ENCODE measurements around the gene CDC42BPB.

CDC42BPB gene

DNA sequence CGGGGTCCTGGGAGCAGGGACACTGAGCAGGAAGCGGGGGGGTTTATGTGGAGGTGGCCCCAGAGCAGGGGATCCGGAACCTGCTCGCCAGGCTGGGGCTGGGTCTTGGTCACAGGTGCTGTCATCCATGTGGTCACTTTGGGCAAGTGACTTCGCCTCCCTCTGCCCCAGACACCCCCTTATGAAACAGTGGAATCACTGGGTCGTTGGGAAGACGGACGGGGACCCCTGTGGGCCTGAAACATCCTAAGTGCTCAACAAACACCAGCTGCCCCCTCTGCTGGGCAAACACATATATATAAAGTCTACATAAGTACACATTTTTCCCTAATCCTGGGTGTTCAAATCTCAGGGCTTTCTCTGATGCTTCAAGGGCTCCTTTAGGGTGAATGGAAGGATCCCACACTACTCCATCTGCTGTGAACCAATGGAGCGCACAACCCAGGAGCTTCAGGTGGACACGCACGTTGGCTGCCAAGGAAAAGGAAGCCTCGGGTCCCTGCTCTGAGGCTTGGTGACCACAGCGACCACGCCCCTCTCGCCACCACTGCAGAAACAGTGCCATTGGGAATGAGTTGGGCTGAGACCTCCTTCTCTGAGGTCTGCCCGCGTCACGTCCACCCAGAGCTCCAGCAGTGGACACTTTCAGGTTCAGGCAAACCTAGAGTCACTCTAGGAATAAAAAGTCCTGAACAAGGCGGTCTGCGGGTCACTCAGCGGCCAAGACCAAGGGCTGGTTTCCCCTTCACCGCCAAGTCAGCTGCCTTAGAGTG, 54.6 kb downstream of the CDC42BPB start:
- Histone ChIP-seq H3K27me3 (ENCODE audit: insufficient read depth, low read length) (no peaks in the 10 kb centered on the region), H3K4me1 (ENCODE audit: control insufficient read depth, insufficient read depth, low read length, unreplicated experiment) (peaks cover 7% of the 10 kb centered on the region), H3K79me2 (ENCODE audit: control insufficient read depth, insufficient read depth, low read length, unreplicated experiment) (peaks cover 14% of the 10 kb centered on the region), H3K4me3 (ENCODE audit: low read depth, low read length) (no peak overlapping the region), H3K27ac (ENCODE audit: low read depth, low read length) (no peak overlapping the region), H3K36me3 (ENCODE audit: insufficient read depth, low read length) (peaks cover 5% of the 10 kb centered on the region; the same call in 1 of the 2 replicates), H2AFZ (ENCODE audit: low read length, unreplicated experiment) (no peak overlapping the region)

DNA sequence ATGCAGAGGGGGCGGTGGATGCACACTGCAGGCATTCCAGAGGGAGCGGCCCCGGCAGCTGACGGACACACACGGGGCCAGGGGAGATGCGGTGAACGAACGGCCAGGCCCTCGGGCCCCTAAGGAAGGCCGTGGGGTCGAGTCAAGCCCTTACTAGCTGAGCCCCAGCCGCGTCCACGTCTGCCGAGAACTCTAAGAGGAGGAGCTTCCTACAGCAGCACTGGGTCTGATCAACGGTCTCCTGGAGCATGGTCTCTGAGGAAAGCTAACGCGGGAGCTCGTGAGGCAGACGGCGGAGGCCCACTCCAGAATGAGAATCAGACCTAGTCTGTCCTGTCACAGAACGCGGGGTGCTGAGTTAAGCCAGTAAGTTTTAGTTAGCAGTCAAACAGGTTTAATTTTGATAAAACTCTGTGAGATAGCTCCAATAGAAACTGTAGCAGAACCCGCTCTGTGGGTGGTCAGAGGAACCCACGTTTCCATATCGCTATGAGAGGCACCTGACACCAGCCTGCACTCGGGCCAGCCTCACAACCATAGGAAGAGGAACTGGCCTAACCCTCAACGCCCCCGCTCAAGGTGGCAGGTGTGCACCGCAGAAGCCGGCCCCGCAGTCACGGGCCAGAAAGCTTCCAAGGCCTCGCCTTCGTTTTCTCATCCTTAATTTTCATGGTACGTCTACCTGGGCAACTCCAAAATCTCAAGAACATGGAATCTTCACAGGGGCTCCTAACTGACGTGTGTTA, 55.5 kb downstream of the CDC42BPB start:
- H2AFZ ChIP-seq (ENCODE audit: low read length, unreplicated experiment), result no peak overlapping the region
- H3K79me2 ChIP-seq (ENCODE audit: control insufficient read depth, insufficient read depth, low read length, unreplicated experiment), result peaks cover 17% of the 10 kb centered on the region

DNA sequence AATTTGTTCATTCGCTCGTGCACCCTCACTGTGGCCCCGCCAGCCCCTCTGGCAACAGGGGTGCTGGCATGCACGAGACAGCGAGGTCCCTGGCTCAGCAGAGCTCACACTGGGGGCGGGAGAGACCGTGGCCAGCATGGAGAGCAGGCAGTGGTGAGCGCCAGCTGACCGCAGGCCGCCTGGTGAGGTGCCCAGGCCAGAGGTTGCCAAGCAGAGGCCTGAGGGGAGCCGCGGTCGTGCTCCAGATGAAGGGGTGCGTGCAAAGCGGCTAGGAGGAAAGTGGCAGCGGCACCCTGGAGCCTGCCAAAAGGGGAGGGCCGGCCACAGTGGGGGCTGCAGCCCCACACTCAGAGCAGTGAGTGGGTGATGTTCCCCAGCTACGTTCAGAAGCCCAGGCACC, 56.1 kb downstream of the CDC42BPB start:
- H3K4me3 ChIP-seq (ENCODE audit: low read depth, low read length), result no peak overlapping the region
- H3K79me2 ChIP-seq (ENCODE audit: control insufficient read depth, insufficient read depth, low read length, unreplicated experiment), result peaks cover 17% of the 10 kb centered on the region
- H3K36me3 ChIP-seq (ENCODE audit: insufficient read depth, low read length), result 0 out of 2 replicates have a peak, but pooled peaks cover 4% of the 10 kb centered on the region
- H2AFZ ChIP-seq (ENCODE audit: low read length, unreplicated experiment), result no peak overlapping the region
- H3K27ac ChIP-seq (ENCODE audit: low read depth, low read length), result no peak overlapping the region
- H3K4me1 ChIP-seq (ENCODE audit: control insufficient read depth, insufficient read depth, low read length, unreplicated experiment), result peaks cover 7% of the 10 kb centered on the region
- H3K27me3 ChIP-seq (ENCODE audit: insufficient read depth, low read length), result no peaks in the 10 kb centered on the region

More for the DNA sequence above, 55.5 kb downstream of the CDC42BPB start:
- Histone ChIP-seq H3K36me3 (ENCODE audit: insufficient read depth, low read length) (0 out of 2 replicates have a peak, but pooled peaks cover 4% of the 10 kb centered on the region), H3K4me3 (ENCODE audit: low read depth, low read length) (no peak overlapping the region), H3K27me3 (ENCODE audit: insufficient read depth, low read length) (no peaks in the 10 kb centered on the region), H3K4me1 (ENCODE audit: control insufficient read depth, insufficient read depth, low read length, unreplicated experiment) (peaks cover 7% of the 10 kb centered on the region), H3K27ac (ENCODE audit: low read depth, low read length) (no peak overlapping the region)

DNA sequence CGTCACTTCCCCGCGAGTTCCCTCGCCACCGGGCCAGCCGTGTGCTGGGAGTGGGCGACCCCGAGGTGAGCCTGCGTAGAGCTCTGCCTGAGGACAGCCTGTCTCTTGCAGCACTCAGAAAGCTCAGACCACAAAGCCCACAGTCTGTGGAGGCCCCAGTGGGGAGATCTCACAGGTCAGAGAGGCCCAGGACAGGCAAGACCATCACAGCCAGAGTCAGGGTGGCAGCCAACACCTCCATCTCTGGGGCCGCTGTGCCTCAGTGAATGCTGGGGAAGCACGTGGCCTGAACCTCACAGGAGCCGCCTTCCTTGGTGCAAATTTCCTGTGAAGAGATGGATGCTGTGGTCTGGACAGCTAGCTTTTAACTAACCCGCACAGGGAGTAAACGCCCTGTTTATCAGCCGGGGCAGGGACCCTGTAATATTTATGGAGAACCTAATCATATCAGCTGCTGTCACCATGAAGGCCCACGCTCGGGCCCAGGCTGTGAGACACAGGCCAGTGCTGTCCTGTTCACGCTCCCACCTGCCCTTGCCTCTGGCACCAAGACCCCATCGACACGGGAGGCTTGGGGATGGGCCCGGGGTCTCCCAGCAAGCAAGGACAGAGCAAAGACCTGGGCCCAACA, 56.9 kb downstream of the CDC42BPB start:
- H3K4me1 ChIP-seq (ENCODE audit: control insufficient read depth, insufficient read depth, low read length, unreplicated experiment), result peaks cover 7% of the 10 kb centered on the region

DNA sequence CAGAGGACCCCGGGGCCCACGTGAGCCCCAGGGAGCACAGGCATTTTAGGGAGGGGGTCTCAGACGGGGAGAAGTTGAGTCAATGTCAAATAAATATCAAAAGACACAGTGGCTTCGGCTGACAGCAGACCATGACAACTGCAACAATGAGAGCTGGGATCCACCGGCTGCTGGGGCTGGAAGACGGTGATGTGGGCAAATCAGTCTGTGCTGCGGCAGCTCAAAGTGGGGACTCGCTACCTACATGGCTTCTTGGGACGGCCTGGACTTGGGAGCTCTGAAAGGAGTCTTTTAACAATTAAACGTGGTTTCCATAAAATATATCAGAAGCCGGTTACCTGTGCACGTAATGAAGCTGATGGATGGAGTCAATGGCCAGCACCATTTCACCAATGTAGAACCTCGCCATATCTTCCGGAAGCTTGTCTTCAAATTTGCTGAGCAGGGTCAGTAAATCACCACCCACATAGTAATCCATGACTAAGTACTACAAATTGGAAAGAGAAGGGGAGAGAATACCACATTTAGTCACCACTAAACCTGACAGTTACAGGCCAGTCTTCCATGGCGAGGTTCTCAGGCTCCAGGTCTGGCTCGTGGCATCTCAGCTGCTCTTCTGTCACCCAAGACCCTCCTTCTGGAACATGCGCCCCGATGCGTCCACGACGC, 58.0 kb downstream of the CDC42BPB start:
- Histone ChIP-seq H3K27me3 (ENCODE audit: insufficient read depth, low read length) (no peaks in the 10 kb centered on the region), H3K36me3 (ENCODE audit: insufficient read depth, low read length) (0 out of 2 replicates have a peak, but pooled peaks cover 4% of the 10 kb centered on the region), H3K79me2 (ENCODE audit: control insufficient read depth, insufficient read depth, low read length, unreplicated experiment) (peaks cover 7% of the 10 kb centered on the region), H2AFZ (ENCODE audit: low read length, unreplicated experiment) (no peak overlapping the region), H3K4me1 (ENCODE audit: control insufficient read depth, insufficient read depth, low read length, unreplicated experiment) (peaks cover 7% of the 10 kb centered on the region), H3K4me3 (ENCODE audit: low read depth, low read length) (no peak overlapping the region), H3K27ac (ENCODE audit: low read depth, low read length) (no peak overlapping the region)

More for the DNA sequence above, 56.9 kb downstream of the CDC42BPB start:
- H3K36me3 ChIP-seq (ENCODE audit: insufficient read depth, low read length), result 0 out of 2 replicates have a peak, but pooled peaks cover 4% of the 10 kb centered on the region
- no peak overlapping the region for H3K27ac ChIP-seq (ENCODE audit: low read depth, low read length)
- H3K79me2 ChIP-seq (ENCODE audit: control insufficient read depth, insufficient read depth, low read length, unreplicated experiment), result peaks cover 12% of the 10 kb centered on the region
- no peaks in the 10 kb centered on the region for H3K27me3 ChIP-seq (ENCODE audit: insufficient read depth, low read length)
- H3K4me3 ChIP-seq (ENCODE audit: low read depth, low read length), result no peak overlapping the region
- no peak overlapping the region for H2AFZ ChIP-seq (ENCODE audit: low read length, unreplicated experiment)

DNA sequence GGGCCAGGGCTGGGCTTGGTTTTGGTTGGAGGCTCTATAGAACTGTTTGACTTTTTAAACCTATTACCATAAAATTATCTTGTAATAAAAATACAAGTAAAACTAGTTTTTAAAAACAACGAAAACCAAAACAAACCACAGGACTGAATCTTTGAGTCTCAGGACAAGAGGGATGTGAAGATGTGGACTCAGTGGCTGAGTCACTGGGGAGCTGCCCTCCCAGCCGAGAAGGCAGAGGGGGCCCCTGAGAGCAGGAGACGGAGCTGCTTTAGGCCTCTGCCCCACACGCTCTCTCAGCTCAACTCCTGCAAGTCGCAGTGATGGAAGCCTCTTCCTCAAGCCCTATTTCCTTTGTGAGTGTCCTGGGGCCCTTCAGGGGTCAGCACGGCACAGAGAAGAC, 59.0 kb downstream of the CDC42BPB start:
- Histone ChIP-seq H2AFZ (ENCODE audit: low read length, unreplicated experiment) (no peak overlapping the region), H3K4me1 (ENCODE audit: control insufficient read depth, insufficient read depth, low read length, unreplicated experiment) (peaks cover 15% of the 10 kb centered on the region), H3K27ac (ENCODE audit: low read depth, low read length) (peak overlapping the region; percentile 1; the same call in 1 of the 2 replicates), H3K36me3 (ENCODE audit: insufficient read depth, low read length) (0 out of 2 replicates have a peak, but pooled peaks cover 4% of the 10 kb centered on the region), H3K27me3 (ENCODE audit: insufficient read depth, low read length) (no peaks in the 10 kb centered on the region), H3K4me3 (ENCODE audit: low read depth, low read length) (no peak overlapping the region), H3K79me2 (ENCODE audit: control insufficient read depth, insufficient read depth, low read length, unreplicated experiment) (peaks cover 7% of the 10 kb centered on the region)

DNA sequence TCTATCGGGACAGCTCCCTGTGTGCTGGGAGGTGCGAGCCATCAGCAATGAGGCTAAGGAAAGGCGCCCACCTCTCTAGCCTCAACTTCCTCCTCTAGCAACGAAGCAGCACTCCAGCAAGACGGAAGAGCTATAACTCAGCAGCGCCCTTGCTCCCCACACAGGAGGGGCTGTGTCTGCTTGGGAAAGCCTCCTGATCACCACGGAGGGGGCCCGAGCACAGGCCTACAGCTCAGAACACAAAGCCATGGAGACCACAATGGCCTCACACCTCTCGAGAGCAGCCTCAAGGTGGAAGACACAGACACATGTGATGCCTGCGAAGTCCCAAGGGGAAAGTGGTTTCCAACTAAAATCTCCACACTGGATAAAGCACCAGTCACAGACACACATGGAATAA, 60.4 kb downstream of the CDC42BPB start:
- Histone ChIP-seq H3K79me2 (ENCODE audit: control insufficient read depth, insufficient read depth, low read length, unreplicated experiment) (peaks cover 6% of the 10 kb centered on the region), H3K36me3 (ENCODE audit: insufficient read depth, low read length) (peaks cover 9% of the 10 kb centered on the region; the same call in 1 of the 2 replicates), H3K4me3 (ENCODE audit: low read depth, low read length) (no peak overlapping the region), H3K27me3 (ENCODE audit: insufficient read depth, low read length) (no peaks in the 10 kb centered on the region), H3K4me1 (ENCODE audit: control insufficient read depth, insufficient read depth, low read length, unreplicated experiment) (peaks cover 19% of the 10 kb centered on the region), H2AFZ (ENCODE audit: low read length, unreplicated experiment) (no peak overlapping the region), H3K27ac (ENCODE audit: low read depth, low read length) (no peak overlapping the region)

DNA sequence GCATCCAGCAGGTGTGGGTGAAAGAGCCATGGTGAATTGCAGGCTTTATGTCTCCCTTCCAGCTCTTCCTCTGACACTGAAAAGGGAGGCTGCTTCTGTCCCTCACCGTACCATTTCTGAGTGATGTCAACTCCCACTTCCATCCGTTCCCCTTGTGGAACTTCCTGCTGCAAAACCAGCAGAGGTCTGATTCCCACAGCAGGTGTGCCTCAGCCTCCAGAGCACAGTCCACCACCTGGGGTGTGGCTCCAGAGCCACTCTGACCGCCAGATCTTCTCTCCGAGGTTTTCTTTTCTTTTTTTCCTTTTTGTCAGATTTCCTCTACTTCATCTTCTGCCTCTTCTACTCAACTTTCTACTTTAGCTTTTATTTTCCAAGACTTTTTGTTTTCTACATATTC, 62.7 kb downstream of the CDC42BPB start:
- no peaks in the 10 kb centered on the region for H3K27me3 ChIP-seq (ENCODE audit: insufficient read depth, low read length)
- no peak overlapping the region for H3K27ac ChIP-seq (ENCODE audit: low read depth, low read length)
- H3K79me2 ChIP-seq (ENCODE audit: control insufficient read depth, insufficient read depth, low read length, unreplicated experiment), result peaks cover 6% of the 10 kb centered on the region
- no peak overlapping the region for H2AFZ ChIP-seq (ENCODE audit: low read length, unreplicated experiment)
- peaks cover 19% of the 10 kb centered on the region for H3K4me1 ChIP-seq (ENCODE audit: control insufficient read depth, insufficient read depth, low read length, unreplicated experiment)
- H3K36me3 ChIP-seq (ENCODE audit: insufficient read depth, low read length), result peaks cover 28% of the 10 kb centered on the region
- no peak overlapping the region for H3K4me3 ChIP-seq (ENCODE audit: low read depth, low read length)

DNA sequence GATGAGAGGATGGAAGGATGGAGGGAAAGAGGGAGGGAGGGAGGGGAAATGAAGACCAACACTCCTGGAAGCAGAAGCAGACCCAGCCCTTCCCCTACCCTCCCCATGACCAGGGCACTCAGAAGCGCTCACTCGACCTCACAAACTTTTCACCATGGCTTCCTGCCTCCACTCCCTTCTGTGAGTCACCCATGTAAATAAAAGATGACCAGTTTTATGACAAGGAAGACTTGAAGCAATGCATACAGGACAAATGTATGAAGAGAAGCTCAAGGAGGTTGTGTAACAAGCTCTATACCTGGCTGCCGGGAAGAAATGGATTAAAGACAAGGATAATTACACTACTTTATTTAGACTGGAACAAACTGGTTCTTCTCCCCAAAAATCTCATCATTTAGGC, 63.8 kb downstream of the CDC42BPB start:
- H3K4me1 ChIP-seq (ENCODE audit: control insufficient read depth, insufficient read depth, low read length, unreplicated experiment), result peaks cover 14% of the 10 kb centered on the region
- peak overlapping the region; percentile 35; the same call in 1 of the 2 replicates for H3K27ac ChIP-seq (ENCODE audit: low read depth, low read length)
- H3K79me2 ChIP-seq (ENCODE audit: control insufficient read depth, insufficient read depth, low read length, unreplicated experiment), result peaks cover 6% of the 10 kb centered on the region
- no peak overlapping the region for H2AFZ ChIP-seq (ENCODE audit: low read length, unreplicated experiment)
- H3K4me3 ChIP-seq (ENCODE audit: low read depth, low read length), result no peak overlapping the region
- H3K27me3 ChIP-seq (ENCODE audit: insufficient read depth, low read length), result no peaks in the 10 kb centered on the region
- H3K36me3 ChIP-seq (ENCODE audit: insufficient read depth, low read length), result peaks cover 36% of the 10 kb centered on the region

DNA sequence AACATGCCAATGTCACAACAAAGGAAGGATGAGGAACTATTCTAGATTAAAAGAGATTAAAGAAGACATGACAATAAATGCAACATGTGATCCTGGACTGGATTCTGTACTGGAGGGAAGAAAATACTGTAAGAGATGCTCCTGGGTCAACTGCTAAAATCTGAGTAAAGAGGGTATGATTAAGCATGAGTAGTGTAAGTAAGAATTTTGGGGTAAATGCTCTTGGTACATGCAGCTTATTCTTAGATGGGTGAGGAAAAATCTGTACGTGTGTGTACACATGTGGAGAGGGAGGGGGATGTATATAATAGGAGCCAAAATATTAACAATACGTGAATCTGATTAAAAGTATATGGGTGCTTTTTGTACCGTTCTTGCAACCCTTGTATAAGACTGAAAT, 66.0 kb downstream of the CDC42BPB start:
- H3K4me1 ChIP-seq (ENCODE audit: control insufficient read depth, insufficient read depth, low read length, unreplicated experiment), result peaks cover 26% of the 10 kb centered on the region
- H3K27me3 ChIP-seq (ENCODE audit: insufficient read depth, low read length), result no peaks in the 10 kb centered on the region
- no peak overlapping the region for H3K27ac ChIP-seq (ENCODE audit: low read depth, low read length)
- no peak overlapping the region for H3K4me3 ChIP-seq (ENCODE audit: low read depth, low read length)
- no peak overlapping the region for H2AFZ ChIP-seq (ENCODE audit: low read length, unreplicated experiment)
- H3K36me3 ChIP-seq (ENCODE audit: insufficient read depth, low read length), result peaks cover 50% of the 10 kb centered on the region
- peaks cover 16% of the 10 kb centered on the region for H3K79me2 ChIP-seq (ENCODE audit: control insufficient read depth, insufficient read depth, low read length, unreplicated experiment)
